Upper lobe of left lung (tissue), 6 donors: Measurements from ENCODE around the gene TMEM108. TPM values are rescaled to one million over a fixed set of nuclear protein-coding genes. Genes with fewer than 3 reads are reported as not detected.

ENCODE experiments used
- ATAC-seq, 2 donors: fragments of 200-7000 bp; cut with Tn5 transposase; one replicate each; pipeline ENCODE4 v1.9.1; 2022; ENCODE audit warnings: mild to moderate bottlenecking in 2 of 2, moderate library complexity in 2 of 2; ENCODE audit not compliant: low FRiP score in 2 of 2
- DNase-seq, 2 donors: peaks; one replicate each; pipeline ENCODE4 v3.0.0-alpha.2; 2019 to 2020
- H3K27ac ChIP-seq, 4 donors: fragments of 200-600 bp; sonication (generic); one replicate each; pipeline ENCODE4 v1.5.1; 2016 to 2019
- H3K27me3 ChIP-seq, 4 donors: fragments of 200-600 bp; sonication (generic); one replicate each; pipeline ENCODE4 v1.5.1; 2017 to 2019
- H3K36me3 ChIP-seq, 4 donors: fragments of 200-600 bp; sonication (generic); one replicate each; pipeline ENCODE4 v1.5.1; 2016 to 2019
- H3K4me1 ChIP-seq, 4 donors: fragments of 200-600 bp; sonication (generic); one replicate each; pipeline ENCODE4 v1.5.1; 2018 to 2019
- H3K4me3 ChIP-seq, 4 donors: fragments of 200-600 bp; sonication (generic); one replicate each; pipeline ENCODE4 v1.5.1; 2017 to 2019; ENCODE audit warnings: mild to moderate bottlenecking in 2 of 4, moderate library complexity in 1 of 4
- H3K9me3 ChIP-seq, 4 donors: fragments of 200-600 bp; sonication (generic); one replicate each; pipeline ENCODE4 v1.5.1; 2018 to 2019
- CTCF ChIP-seq, 6 experiments: fragments of 450-650 bp in 4 of 6; fragments of 200-600 bp in 2 of 6; sonication (generic) in 2 of 6; IDR thresholded peaks; one replicate each; pipeline ENCODE4 v1.5.1; 2016 to 2019; ENCODE audit warnings: antibody characterized with exemption in 6 of 6
- EP300 ChIP-seq, 4 donors: sonication (generic); formaldehyde crosslinking; IDR thresholded peaks; one replicate each; pipeline ENCODE4 v1.5.1; 2017; ENCODE audit warnings: antibody characterized with exemption in 4 of 4, control low read depth in 2 of 4
- POLR2A ChIP-seq, 4 donors: fragments of 450-650 bp; IDR thresholded peaks; one replicate each; pipeline ENCODE4 v1.5.1; 2016 to 2017; ENCODE audit warnings: antibody characterized with exemption in 4 of 4, mild to moderate bottlenecking in 2 of 4
- POLR2AphosphoS5 ChIP-seq, 2 donors: sonication (generic); formaldehyde crosslinking; IDR thresholded peaks; one replicate each; pipeline ENCODE4 v1.5.1; 2017; ENCODE audit warnings: antibody characterized with exemption in 2 of 2
- WGBS, 2 donors: methylation state at CpG; one replicate each; pipeline ENCODE4 v1.1.5; 2017 to 2018; 5-methylcytosine and 5-hydroxymethylcytosine counted together
- total RNA-seq, 6 donors: library from RNA; depleted of rRNA in 4 of 6; stranded (reverse); fragments of >200 nt in 4 of 6; gene quantifications; one replicate each; pipeline versions ENCODE4 v1.1.0 to v1.2.1, GENCODE V29; 2016 to 2021
- donor health status: DM: no; HTN: no; CAD: no; lungs with moderate emphysema.
- donor health status: DM: no; HTN: yes; CAD: no; lungs with severe emphysema.

The TMEM108 gene
- total RNA-seq, 6 donors from 2014 or later = 3.1 to 13.0 (median 7.9) TPM

GRCh38 chr3:133383175-133383574 lies 345.0 kb downstream of the TMEM108 start:
- Histone ChIP-seq H3K4me1 (peaks cover 7 to 24% (median 17%) of the 10 kb centered on the region in 4 donors), H3K36me3 (peaks cover 0 to 7% (median 2%) of the 10 kb centered on the region in 4 donors), H3K4me3 (no peak overlapping the region), H3K27ac (no peak overlapping the region), H3K27me3 (no peaks in the 10 kb centered on the region), H3K9me3 (no peaks in the 10 kb centered on the region)
- 58 to 72% methylated on average over 3 of the region's 3 CpGs for WGBS, 2 donors
- TF ChIP-seq POLR2A (IDR thresholded peaks at IDR 0.05) = no peak
- no peak for TF ChIP-seq POLR2AphosphoS5 (IDR thresholded peaks at IDR 0.05)
- no peak for TF ChIP-seq EP300 (IDR thresholded peaks at IDR 0.05)
- no peak for TF ChIP-seq CTCF (IDR thresholded peaks at IDR 0.05)
- peak in 1 of 2 donors; percentile 73 for DNase-seq
- ATAC-seq = peak; percentile 18 to 83

- TF ChIP-seq EP300 (IDR thresholded peaks at IDR 0.05) (no peak), POLR2A (IDR thresholded peaks at IDR 0.05) (no peak), POLR2AphosphoS5 (IDR thresholded peaks at IDR 0.05) (no peak), CTCF (IDR thresholded peaks at IDR 0.05) (no peak)
- H3K27me3 ChIP-seq = no peaks in the 10 kb centered on the region
- H3K36me3 ChIP-seq = peaks cover 0 to 7% (median 2%) of the 10 kb centered on the region in 4 donors
- H3K27ac ChIP-seq = no peak overlapping the region
- peaks cover 7 to 24% (median 17%) of the 10 kb centered on the region in 4 donors for H3K4me1 ChIP-seq
- no peak overlapping the region for H3K4me3 ChIP-seq
- H3K9me3 ChIP-seq = no peaks in the 10 kb centered on the region
- DNase-seq = no peak
- ATAC-seq = no peak
- 78 to 86% methylated on average over 5 of the region's 5 CpGs for WGBS, 2 donors
Observed at GRCh38 chr3:133383741-133384140, 345.6 kb downstream of the TMEM108 start.

- ATAC-seq = peak; percentile 69
- TF ChIP-seq POLR2AphosphoS5 (IDR thresholded peaks at IDR 0.05) (no peak), EP300 (IDR thresholded peaks at IDR 0.05) (no peak), POLR2A (IDR thresholded peaks at IDR 0.05) (no peak), CTCF (IDR thresholded peaks at IDR 0.05) (peak; percentile 62 to 89 (median 80))
- DNase-seq = peak; percentile 27 to 59
- peaks cover 7 to 24% (median 17%) of the 10 kb centered on the region in 4 donors for H3K4me1 ChIP-seq
- peaks cover 0 to 7% (median 2%) of the 10 kb centered on the region in 4 donors for H3K36me3 ChIP-seq
- no peaks in the 10 kb centered on the region for H3K27me3 ChIP-seq
- H3K9me3 ChIP-seq = no peaks in the 10 kb centered on the region
- no peak overlapping the region for H3K27ac ChIP-seq
- WGBS, 2 donors = 26 to 30% methylated on average over 10 to 13 of the region's 13 CpGs
- peak overlapping the region in 1 of 4 donors; percentile 4 for H3K4me3 ChIP-seq
Observed at GRCh38 chr3:133384331-133385027, 346.3 kb downstream of the TMEM108 start.

GRCh38 chr3:133386876-133387275 lies 348.7 kb downstream of the TMEM108 start:
- TF ChIP-seq POLR2A (IDR thresholded peaks at IDR 0.05) (no peak), CTCF (IDR thresholded peaks at IDR 0.05) (no peak), EP300 (IDR thresholded peaks at IDR 0.05) (no peak), POLR2AphosphoS5 (IDR thresholded peaks at IDR 0.05) (no peak)
- no peak for ATAC-seq
- DNase-seq = no peak
- Histone ChIP-seq H3K4me3 (no peak overlapping the region), H3K4me1 (peaks cover 7 to 24% (median 17%) of the 10 kb centered on the region in 4 donors), H3K9me3 (no peaks in the 10 kb centered on the region), H3K36me3 (peaks cover 0 to 8% (median 2%) of the 10 kb centered on the region in 4 donors), H3K27ac (no peak overlapping the region), H3K27me3 (no peaks in the 10 kb centered on the region)

- H3K27ac ChIP-seq = no peak overlapping the region
- no peaks in the 10 kb centered on the region for H3K9me3 ChIP-seq
- peaks cover 7 to 23% (median 15%) of the 10 kb centered on the region in 4 donors for H3K4me1 ChIP-seq
- ATAC-seq = no peak
- H3K36me3 ChIP-seq = peaks cover 0 to 8% (median 2%) of the 10 kb centered on the region in 4 donors
- no peak overlapping the region for H3K4me3 ChIP-seq
- DNase-seq = no peak
- WGBS, 2 donors = 91 to 96% methylated on average over 2 to 4 of the region's 4 CpGs
- TF ChIP-seq CTCF (IDR thresholded peaks at IDR 0.05) (no peak), POLR2AphosphoS5 (IDR thresholded peaks at IDR 0.05) (no peak), POLR2A (IDR thresholded peaks at IDR 0.05) (no peak), EP300 (IDR thresholded peaks at IDR 0.05) (no peak)
- no peaks in the 10 kb centered on the region for H3K27me3 ChIP-seq
Observed at GRCh38 chr3:133387341-133387740, 349.1 kb downstream of the TMEM108 start.
